Aorta (tissue), 5 donors: Measurements from ENCODE around the gene UBE2F. TPM values are rescaled to one million over a fixed set of nuclear protein-coding genes. Genes with fewer than 3 reads are reported as not detected.

Source experiments
- ATAC-seq: fragments of 200-7000 bp; cut with Tn5 transposase; one replicate; pipeline ENCODE4 v1.9.1; 2022; ENCODE audit warnings: moderate library complexity; ENCODE audit not compliant: low FRiP score
- DNase-seq, 2 donors: peaks; one replicate each; pipeline ENCODE4 v3.0.0-alpha.2; 2020
- H3K27ac ChIP-seq, 2 donors: one replicate each; pipeline ENCODE4 v1.5.1; 2013; ENCODE audit warnings: low read length in 2 of 2, mild to moderate bottlenecking in 2 of 2, moderate library complexity in 2 of 2, control low read depth in 1 of 2, inconsistent platforms in 1 of 2, low read depth in 1 of 2
- H3K27me3 ChIP-seq, 2 donors: one replicate each; pipeline ENCODE4 v1.6.1; 2013; ENCODE audit warnings: control low read depth in 1 of 2, low read length in 1 of 2, mild to moderate bottlenecking in 1 of 2, moderate library complexity in 1 of 2; ENCODE audit not compliant: insufficient read depth in 2 of 2, control insufficient read depth in 1 of 2
- H3K36me3 ChIP-seq, 2 donors: one replicate each; pipeline ENCODE4 v1.6.1; 2013; ENCODE audit warnings: control low read depth in 1 of 2, low read length in 1 of 2, mild to moderate bottlenecking in 1 of 2; ENCODE audit not compliant: insufficient read depth in 2 of 2, control insufficient read depth in 1 of 2
- H3K4me1 ChIP-seq, 2 donors: one replicate each; pipeline ENCODE4 v1.6.1; 2013; ENCODE audit warnings: low read length in 2 of 2, control low read depth in 1 of 2, mild to moderate bottlenecking in 1 of 2, moderate library complexity in 1 of 2; ENCODE audit not compliant: insufficient read depth in 2 of 2, control insufficient read depth in 1 of 2
- H3K4me3 ChIP-seq, 2 donors: one replicate each; pipeline ENCODE4 v1.5.1; 2013; ENCODE audit warnings: low read length in 2 of 2, control low read depth in 1 of 2, mild to moderate bottlenecking in 1 of 2
- H3K9me3 ChIP-seq: one replicate; pipeline ENCODE4 v1.6.1; 2013; ENCODE audit warnings: mild to moderate bottlenecking, low read length; ENCODE audit not compliant: control insufficient read depth
- WGBS, 2 donors: extraction: QIAGEN DNeasy Blood & Tissue Kit; methylation state at CpG; one replicate each; pipeline ENCODE4 v1.1.7; 2013; 5-methylcytosine and 5-hydroxymethylcytosine counted together
- intact Hi-C, 2 donors: fragments of 100-400 bp; cut with DNase I; formaldehyde crosslinking; loops; one replicate each; pipeline versions ENCODE4 v1.14.2 to v1.15.0; 2022
- polyA plus RNA-seq, 2 donors: library from polyadenylated mRNA; stranded (reverse); fragments of 200-250 nt; gene quantifications; one replicate each; pipeline ENCODE4 v1.2.3, GENCODE V29; 2013
- total RNA-seq, 2 donors: library from RNA; stranded (reverse); fragmentation: NEBNext Ultra II Directional; extraction: Animal tissue kit (Norgen Biotek cat#: 25700); gene quantifications; one replicate each; pipeline ENCODE4 v1.2.1, GENCODE V29; 2021
- donor health status: healthy with polysubstance abuse.
- donor health status: Bipolar disorder and iron deficiency.
- donor health status: DM: no; HTN: no; CAD: no.
- donor health status: DM: no; HTN: no; CAD: no.
- donor health status: DM: yes; HTN: yes; CAD: no.

Gene UBE2F
- total and polyA plus RNA-seq, 4 donors = 40.0 to 53.3 (median 43.6) TPM

GRCh38 chr2:237966250-237966564, 607 bp upstream of the UBE2F start:
- 1 to 2% methylated on average over 15 of the region's 15 CpGs for WGBS, 2 donors
- intact Hi-C loops = loop anchor here (2.0 to 5.0 kb wide), 3 partner anchors 34 to 107 kb away; partner anchors contain the start of genes SCLY (in 2 of the 2) and RAMP1 (in 1 of the 2)
- ATAC-seq (no peak), DNase-seq (no peak)
- Histone ChIP-seq H3K27me3 (no peaks in the 10 kb centered on the region), H3K9me3 (peaks cover 2% of the 10 kb centered on the region), H3K36me3 (no peaks in the 10 kb centered on the region), H3K4me1 (peaks cover 0 to 2% of the 10 kb centered on the region in 2 donors), H3K27ac (no peak overlapping the region), H3K4me3 (peak overlapping the region; percentile 12 to 45)

- Histone ChIP-seq H3K27me3 (no peaks in the 10 kb centered on the region), H3K9me3 (no peaks in the 10 kb centered on the region), H3K4me1 (peaks cover 0 to 2% of the 10 kb centered on the region in 2 donors), H3K27ac (peak overlapping the region in 1 of 2 donors; percentile 6), H3K4me3 (peak overlapping the region; percentile 94), H3K36me3 (no peaks in the 10 kb centered on the region)
- intact Hi-C loops = loop anchor here (2.0 to 5.0 kb wide), 3 partner anchors 35 to 109 kb away; partner anchors contain the start of genes SCLY (in 2 of the 2) and RAMP1 (in 1 of the 2)
- WGBS, 2 donors = 1 to 2% methylated on average over 30 to 32 of the region's 32 CpGs
- ATAC-seq (no peak), DNase-seq (peak; percentile 65 to 82)
These were observed 693 bp downstream of the UBE2F start for GRCh38 chr2:237967463-237967951.

GRCh38 chr2:237968048-237968862, 1.4 kb downstream of the UBE2F start:
- intact Hi-C loops = loop anchor here (5.0 kb wide), 2 partner anchors 36 to 94 kb away; partner anchors contain the start of gene SCLY (in 2 of the 2)
- ATAC-seq (peak; percentile 27), DNase-seq (peak; percentile 48 to 59)
- 40 to 42% methylated on average over 11 of the region's 11 CpGs for whole genome bisulfite sequencing, 2 donors
- Histone ChIP-seq H3K4me3 (peak overlapping the region; percentile 94), H3K27me3 (no peaks in the 10 kb centered on the region), H3K27ac (no peak overlapping the region), H3K36me3 (no peaks in the 10 kb centered on the region), H3K9me3 (no peaks in the 10 kb centered on the region), H3K4me1 (peaks cover 0 to 2% of the 10 kb centered on the region in 2 donors)

- no peaks in the 10 kb centered on the region for H3K9me3 ChIP-seq
- peaks cover 0 to 2% of the 10 kb centered on the region in 2 donors for H3K4me1 ChIP-seq
- intact Hi-C loops = no loop called here
- H3K27me3 ChIP-seq = no peaks in the 10 kb centered on the region
- DNase-seq (peak in 1 of 2 donors; percentile 13), ATAC-seq (no peak)
- 57 to 79% methylated on average over 4 of the region's 4 CpGs for WGBS, 2 donors
- H3K36me3 ChIP-seq = no peaks in the 10 kb centered on the region
- no peak overlapping the region for H3K4me3 ChIP-seq
- H3K27ac ChIP-seq = no peak overlapping the region
These were observed 4.8 kb downstream of the UBE2F start for GRCh38 chr2:237971661-237972060.

GRCh38 chr2:237972211-237972610, 5.4 kb downstream of the UBE2F start:
- no peak for ATAC-seq

GRCh38 chr2:237972936-237973335, 6.1 kb downstream of the UBE2F start:
- ATAC-seq = no peak
- H3K9me3 ChIP-seq = no peaks in the 10 kb centered on the region
- no peaks in the 10 kb centered on the region for H3K27me3 ChIP-seq
- peaks cover 0 to under 1% of the 10 kb centered on the region in 2 donors for H3K4me1 ChIP-seq
- DNase-seq = no peak
- no peaks in the 10 kb centered on the region for H3K36me3 ChIP-seq
- intact Hi-C loops = no loop called here
- H3K27ac ChIP-seq = no peak overlapping the region
- whole genome bisulfite sequencing, 2 donors = 65 to 75% methylated on average over 10 of the region's 10 CpGs
- H3K4me3 ChIP-seq = no peak overlapping the region

More at GRCh38 chr2:237972211-237972610, 5.4 kb downstream of the UBE2F start:
- peaks cover 0 to 2% of the 10 kb centered on the region in 2 donors for H3K4me1 ChIP-seq
- no peak for DNase-seq
- no peaks in the 10 kb centered on the region for H3K27me3 ChIP-seq
- WGBS, 2 donors = 72 to 84% methylated on average over 3 of the region's 3 CpGs
- no peak overlapping the region for H3K27ac ChIP-seq
- no peak overlapping the region for H3K4me3 ChIP-seq
- no peaks in the 10 kb centered on the region for H3K36me3 ChIP-seq
- no peaks in the 10 kb centered on the region for H3K9me3 ChIP-seq
- intact Hi-C loops = no loop called here

- H3K36me3 ChIP-seq = no peaks in the 10 kb centered on the region
- DNase-seq (peak in 1 of 2 donors; percentile 36), ATAC-seq (no peak)
- WGBS, 2 donors = 91 to 92% methylated on average over 2 of the region's 2 CpGs
- intact Hi-C loops = no loop called here
- no peak overlapping the region for H3K27ac ChIP-seq
- no peaks in the 10 kb centered on the region for H3K9me3 ChIP-seq
- H3K27me3 ChIP-seq = no peaks in the 10 kb centered on the region
- no peaks in the 10 kb centered on the region for H3K4me1 ChIP-seq
- H3K4me3 ChIP-seq = no peak overlapping the region
These were observed 10.6 kb downstream of the UBE2F start for GRCh38 chr2:237977380-237977779.

- 47% methylated on average over 8 of the region's 8 CpGs for WGBS, 2 donors
- ATAC-seq = peak; percentile 17
- Histone ChIP-seq H3K36me3 (no peaks in the 10 kb centered on the region), H3K27ac (no peak overlapping the region), H3K9me3 (no peaks in the 10 kb centered on the region), H3K4me3 (no peak overlapping the region), H3K27me3 (no peaks in the 10 kb centered on the region), H3K4me1 (no peaks in the 10 kb centered on the region)
- peak; percentile 59 to 61 for DNase-seq
- intact Hi-C loops = no loop called here
These were observed 11.4 kb downstream of the UBE2F start for GRCh38 chr2:237978058-237978712.
